H1 (cell line): ENCODE data around the gene HTR1D.

ENCODE experiments used
- CHD1 ChIP-seq: IDR thresholded peaks from 2 replicates; pipeline ENCODE4 v1.6.1; 2012; ENCODE audit warnings: low read depth, low read length, improper control_type of control experiment
- CTCF ChIP-seq, 3 experiments: IDR thresholded peaks; 1 replicate in 2 of 3; 2 replicates in 1 of 3; pipeline versions ENCODE4 v1.5.1 to v1.6.1; 2011; ENCODE audit warnings: low read length in 3 of 3, mild to moderate bottlenecking in 3 of 3, inconsistent platforms in 2 of 3, low read depth in 1 of 3, moderate library complexity in 1 of 3; ENCODE audit not compliant: insufficient read depth in 1 of 3; ENCODE audit errors: control extremely low read depth in 1 of 3
- JUND ChIP-seq: IDR thresholded peaks from 2 replicates; pipeline ENCODE4 v1.6.1; 2011; ENCODE audit warnings: mild to moderate bottlenecking, improper control_type of control experiment, low read length
- MAFK ChIP-seq: IDR thresholded peaks from 2 replicates; pipeline ENCODE4 v1.6.1; 2012; ENCODE audit warnings: low read depth, mild to moderate bottlenecking, improper control_type of control experiment, low read length
- SP1 ChIP-seq: IDR thresholded peaks from 2 replicates; pipeline ENCODE4 v1.6.1; 2011; ENCODE audit warnings: low read depth, low read length

DNA sequence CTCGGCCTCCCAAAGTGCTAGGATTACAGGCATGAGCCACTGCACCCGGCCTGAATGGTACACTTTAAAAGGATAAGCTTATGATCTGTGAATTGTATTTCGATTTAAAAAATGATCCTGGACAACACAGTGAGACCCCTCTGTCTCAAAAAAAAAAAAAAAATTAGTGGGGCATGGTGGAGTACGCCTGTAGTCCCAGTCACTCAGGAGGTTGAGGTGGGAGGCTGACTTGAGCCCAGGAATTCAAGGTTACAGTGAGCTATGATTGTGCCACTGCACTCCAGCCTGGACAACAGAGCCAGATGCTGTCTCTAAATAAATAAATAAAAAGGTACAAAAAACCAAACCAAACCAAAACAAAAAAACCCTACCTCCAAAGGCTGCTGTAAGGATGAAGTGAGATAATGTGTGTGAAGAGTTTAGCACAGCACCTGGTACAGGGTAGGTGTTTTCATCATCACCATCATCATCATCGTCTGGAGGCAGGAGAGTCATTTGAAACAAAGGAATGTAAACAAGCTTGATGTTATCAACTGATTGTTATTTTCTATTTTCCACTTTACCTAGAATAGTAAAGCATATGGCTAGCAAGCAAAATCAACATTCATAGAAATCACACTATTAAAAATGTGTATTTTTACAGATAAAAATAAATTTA is 22.5 kb upstream of the HTR1D start:
- TF ChIP-seq SP1 (no peak), CTCF (IDR thresholded peaks at IDR 0.05; ENCODE audit: control extremely low read depth in 1 of 3, insufficient read depth in 1 of 3, low read depth in 1 of 3, low read length in 3 of 3) (no peak), CHD1 (no peak), JUND (no peak), MAFK (no peak)
